ENCODE data around the gene KCNMB2.

Gene KCNMB2

GRCh38 chr3:178569826-178570225 lies 33.6 kb downstream of the KCNMB2 start:
- DNase-seq (ENCODE audit: low read depth) = no peak

- DNase-seq (ENCODE audit: low read depth) = no peak
These were observed 47.8 kb downstream of the KCNMB2 start for GRCh38 chr3:178583963-178584575.

- no peak for DNase-seq (ENCODE audit: low read depth)
These were observed 48.6 kb downstream of the KCNMB2 start for GRCh38 chr3:178584722-178585380.

DNA sequence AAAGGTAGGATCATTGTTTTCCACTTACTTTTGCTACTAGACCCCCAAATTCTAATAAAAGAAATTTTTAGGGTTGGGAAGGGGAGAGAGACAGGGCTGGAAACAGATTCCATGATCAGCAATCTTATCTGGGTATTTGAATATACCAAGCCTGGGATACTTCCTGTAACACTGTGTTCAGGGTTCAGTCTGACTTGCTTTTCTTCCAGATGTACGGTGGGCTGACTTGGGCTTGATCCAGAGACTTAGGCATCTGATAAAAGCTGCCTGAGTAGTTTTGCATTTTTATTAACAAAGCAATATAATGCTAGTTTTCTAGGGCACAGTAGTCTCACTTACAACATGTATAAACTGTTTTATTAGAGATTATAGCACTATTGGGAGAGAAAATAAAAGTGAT lies 49.2 kb downstream of the KCNMB2 start:
- DNase-seq (ENCODE audit: low read depth) = no peak

DNA sequence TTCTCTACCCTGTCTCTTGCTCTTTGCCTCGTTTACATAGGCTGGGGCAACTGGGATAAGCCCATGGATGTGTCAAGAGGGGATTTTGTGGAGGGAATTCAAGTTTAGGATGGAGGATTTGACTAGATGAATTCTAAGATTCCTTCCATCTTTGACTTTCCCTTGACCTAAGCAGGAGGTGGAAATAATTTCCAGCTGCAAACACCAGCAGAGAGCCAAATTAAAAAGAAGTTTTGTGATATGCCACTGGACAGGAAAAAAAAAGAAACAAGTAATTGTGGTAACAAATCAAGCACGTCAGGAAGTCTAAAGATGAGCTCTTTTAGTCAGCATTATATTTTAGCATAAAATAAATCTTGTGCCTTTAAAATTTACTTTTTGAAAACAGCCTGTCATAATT lies 49.8 kb downstream of the KCNMB2 start:
- DNase-seq (ENCODE audit: low read depth) = no peak

- DNase-seq (ENCODE audit: low read depth) = no peak
These were observed 52.4 kb downstream of the KCNMB2 start for GRCh38 chr3:178588628-178589027.

GRCh38 chr3:178593786-178594185 lies 57.5 kb downstream of the KCNMB2 start:
- no peak for DNase-seq (ENCODE audit: low read depth)

- DNase-seq (ENCODE audit: low read depth) = no peak
These were observed 61.1 kb downstream of the KCNMB2 start for GRCh38 chr3:178597371-178597770.

GRCh38 chr3:178602856-178603255 lies 66.6 kb downstream of the KCNMB2 start:
- no peak for DNase-seq (ENCODE audit: low read depth)

DNA sequence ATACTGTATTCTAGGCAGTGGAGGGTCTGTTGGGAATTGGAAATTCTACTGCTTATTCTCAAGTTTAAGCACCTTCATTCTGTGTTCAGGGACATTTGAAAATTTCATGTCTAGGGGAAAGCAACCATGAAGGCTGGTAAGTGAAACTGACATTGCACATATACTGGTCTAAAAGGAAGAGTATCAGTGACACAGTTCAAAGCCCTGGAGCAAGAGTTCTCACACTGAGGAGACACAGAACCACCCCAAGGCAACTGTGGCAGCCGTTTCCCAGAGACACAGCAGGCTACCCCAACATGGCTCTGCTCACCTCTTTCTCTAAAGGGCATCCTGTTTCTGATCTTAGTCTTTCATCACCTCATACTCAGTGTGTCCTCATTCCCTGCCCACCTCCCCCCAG lies 67.5 kb downstream of the KCNMB2 start:
- no peak for DNase-seq (ENCODE audit: low read depth)

- DNase-seq (ENCODE audit: low read depth) = no peak
These were observed 82.0 kb downstream of the KCNMB2 start for GRCh38 chr3:178618197-178618596.

- no peak for DNase-seq (ENCODE audit: low read depth)
These were observed 82.7 kb downstream of the KCNMB2 start for GRCh38 chr3:178618896-178619295.

DNA sequence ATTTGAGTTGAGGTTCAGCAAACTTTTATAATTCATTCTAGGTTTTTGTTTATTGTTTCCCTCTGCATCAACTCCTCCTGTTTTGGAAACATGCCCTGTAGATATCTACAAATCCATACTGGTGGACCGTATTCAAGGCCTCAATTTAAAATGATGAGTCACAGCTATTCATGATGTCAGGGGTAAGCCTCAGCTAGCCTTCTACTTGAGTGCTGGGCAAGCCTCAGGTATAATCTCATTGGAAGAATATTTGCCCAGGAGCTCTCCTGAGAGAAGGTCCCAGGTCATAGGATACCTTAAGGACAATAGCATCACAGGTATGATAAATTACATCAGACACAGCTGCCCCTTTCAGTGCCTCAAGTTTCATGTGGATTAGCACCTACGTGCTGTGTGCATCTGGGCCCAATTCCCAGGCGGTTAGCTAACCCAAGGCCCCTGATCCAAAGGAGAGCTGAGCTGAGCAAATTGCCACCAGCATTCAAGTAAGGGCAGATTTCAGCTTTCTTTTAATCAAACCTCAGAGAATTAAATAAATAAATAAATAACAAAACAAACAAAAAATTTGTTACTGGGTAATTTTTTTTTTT lies 87.5 kb downstream of the KCNMB2 start:
- DNase-seq (ENCODE audit: low read depth) = no peak

- DNase-seq (ENCODE audit: low read depth) = no peak
These were observed 88.0 kb downstream of the KCNMB2 start for GRCh38 chr3:178624276-178624675.

GRCh38 chr3:178625053-178625600 lies 88.9 kb downstream of the KCNMB2 start:
- DNase-seq (ENCODE audit: low read depth) = no peak

GRCh38 chr3:178628037-178628436 lies 91.8 kb downstream of the KCNMB2 start:
- DNase-seq (ENCODE audit: low read depth) = no peak

- DNase-seq (ENCODE audit: low read depth) = no peak
These were observed 93.4 kb downstream of the KCNMB2 start for GRCh38 chr3:178629430-178630178.

- DNase-seq (ENCODE audit: low read depth) = no peak
These were observed 95.7 kb downstream of the KCNMB2 start for GRCh38 chr3:178631950-178632349.

DNA sequence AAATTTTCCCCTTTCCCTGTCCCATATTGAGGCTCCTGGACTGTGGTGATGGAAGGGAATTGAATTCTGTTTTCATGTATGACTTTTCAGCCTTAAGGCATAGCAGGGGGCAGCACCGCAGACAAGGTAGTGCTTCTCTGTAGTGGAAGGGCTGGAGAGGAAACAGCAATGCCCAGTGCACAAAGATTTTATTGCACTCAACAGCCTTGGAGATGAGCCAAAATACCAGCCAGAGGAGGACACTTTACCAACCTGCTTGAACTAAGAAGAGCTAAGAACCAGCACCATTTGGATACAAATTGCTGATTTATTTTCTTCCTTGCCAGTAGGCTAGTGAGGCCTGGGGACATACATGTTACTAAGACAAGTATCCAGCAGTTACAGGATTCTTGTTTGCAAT lies 98.7 kb downstream of the KCNMB2 start:
- DNase-seq (ENCODE audit: low read depth) = no peak

- DNase-seq (ENCODE audit: low read depth) = no peak
These were observed 101.6 kb downstream of the KCNMB2 start for GRCh38 chr3:178637802-178638201.

DNA sequence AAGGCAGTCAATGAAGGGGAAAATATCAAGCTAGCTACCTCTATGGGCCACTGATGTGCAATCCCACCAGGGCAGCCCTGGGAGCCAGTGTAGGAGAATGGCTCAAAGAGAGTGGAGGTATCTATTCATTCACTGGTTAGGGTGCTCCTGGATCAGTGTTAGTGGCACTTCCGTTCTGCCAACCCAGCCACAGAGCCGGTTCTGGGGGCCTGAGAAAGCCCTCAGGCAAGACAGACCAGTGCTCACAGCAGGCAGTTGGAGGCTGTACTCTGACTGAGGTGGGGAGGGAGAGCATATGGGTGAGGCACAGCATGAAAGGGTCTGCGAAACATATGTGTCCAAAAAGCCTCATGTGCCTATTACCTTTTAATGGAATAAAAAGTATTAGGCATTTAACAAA lies 109.3 kb downstream of the KCNMB2 start:
- DNase-seq (ENCODE audit: low read depth) = no peak

DNA sequence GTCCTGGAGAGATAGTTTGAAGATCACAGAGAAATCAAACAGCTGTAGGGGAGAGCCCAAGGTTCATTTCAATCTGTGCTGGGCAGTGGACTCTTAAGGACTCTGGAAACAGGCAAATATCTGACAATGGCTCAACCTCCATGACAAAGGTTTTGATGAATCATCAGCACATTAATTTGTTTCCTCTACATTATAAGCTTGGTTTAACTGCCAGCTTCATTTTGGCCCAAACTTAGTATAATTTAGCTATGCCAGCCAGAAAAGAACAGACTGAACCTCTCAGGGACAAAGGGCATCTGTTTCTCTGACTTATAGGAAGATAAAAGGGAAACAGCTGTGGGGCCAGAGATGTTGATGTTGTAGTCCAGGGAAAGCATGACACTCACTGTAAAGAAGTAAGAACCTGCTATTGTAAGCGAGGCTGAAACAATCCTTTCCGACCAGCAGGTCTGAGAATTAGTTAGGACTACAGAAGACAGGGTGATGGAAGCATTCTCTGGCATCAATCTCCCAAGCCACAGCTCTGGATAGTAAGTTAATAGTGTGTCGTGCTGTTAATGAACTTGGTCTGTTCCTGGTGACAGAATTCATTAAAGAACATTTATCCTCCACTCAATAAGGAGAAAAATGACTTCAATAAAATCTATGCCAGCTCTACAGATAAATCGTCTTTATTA lies 110.1 kb downstream of the KCNMB2 start:
- DNase-seq (ENCODE audit: low read depth) = no peak
